SK-N-SH (cell line): Measurements from ENCODE around the gene EIF4E2. TPM values are rescaled to one million over a fixed set of nuclear protein-coding genes. Genes with fewer than 3 reads are reported as not detected.

Experiments
- CTCF ChIA-PET: fragments of 300-600, 350-600 bp; formaldehyde crosslinking; extraction: SDS; loops from one replicate; lab custom pipeline; 2021; lab: Yijun Ruan, JAX
- POLR2A ChIA-PET: fragments of 350-600 bp; sonication (Branson Sonifier 250); formaldehyde crosslinking; extraction: SDS; loops from one replicate; lab custom pipeline; 2020; ENCODE audit warnings: antibody characterized with exemption, inconsistent platforms; lab: Yijun Ruan, JAX
- DNase-seq: peaks from one replicate; pipeline ENCODE4 v3.0.0; 2012
- H2AFZ ChIP-seq: fragments of 200-600 bp; sonication (generic); 2 replicates; pipeline ENCODE4 v1.8.1; 2016; ENCODE audit warnings: antibody characterized with exemption, mild to moderate bottlenecking, low read depth
- H3F3A ChIP-seq: fragments of 200-600 bp; sonication (generic); replicated peaks from 2 replicates; pipeline ENCODE3; 2016; ENCODE audit warnings: antibody characterized with exemption, mild to moderate bottlenecking; ENCODE audit not compliant: insufficient read depth
- H3K27ac ChIP-seq, 2 experiments: fragments of 200-500 bp in 1 of 2; fragments of 200-600 bp in 1 of 2; sonication (Bioruptor generic) in 1 of 2; sonication (generic), shearing (Covaris generic) in 1 of 2; 2 replicates each; pipeline versions ENCODE4 v1.5.1 to v1.6.1; 2014 to 2016; ENCODE audit warnings: low read depth in 2 of 2, inconsistent platforms in 1 of 2, low read length in 1 of 2, mild to moderate bottlenecking in 1 of 2, mixed read lengths in 1 of 2
- H3K27me3 ChIP-seq: fragments of 200-600 bp; sonication (generic), shearing (Covaris generic); 2 replicates; pipeline ENCODE4 v1.6.1; 2016; ENCODE audit warnings: mixed run types; ENCODE audit not compliant: insufficient read depth
- H3K36me3 ChIP-seq, 2 experiments: fragments of 200-500 bp in 1 of 2; fragments of 200-600 bp in 1 of 2; sonication (Bioruptor generic) in 1 of 2; sonication (generic) in 1 of 2; replicated peaks in 1 of 2; 2 replicates each; pipeline versions ENCODE3 to v1.5.1; 2014 to 2016; ENCODE audit warnings: low read length in 1 of 2, mild to moderate bottlenecking in 1 of 2; ENCODE audit not compliant: insufficient read depth in 2 of 2, control insufficient read depth in 1 of 2
- H3K4me1 ChIP-seq, 2 experiments: fragments of 200-500 bp in 1 of 2; fragments of 200-600 bp in 1 of 2; sonication (Bioruptor generic) in 1 of 2; sonication (generic), shearing (Covaris generic) in 1 of 2; 2 replicates each; pipeline versions ENCODE4 v1.5.1 to v1.6.1; 2014 to 2016; ENCODE audit warnings: low read depth in 1 of 2, low read length in 1 of 2, mixed run types in 1 of 2; ENCODE audit not compliant: insufficient read depth in 2 of 2, control insufficient read depth in 1 of 2
- H3K4me2 ChIP-seq: fragments of 200-600 bp; sonication (generic), shearing (Covaris generic); 2 replicates; pipeline ENCODE4 v1.6.1; 2017; ENCODE audit warnings: mixed run types
- H3K4me3 ChIP-seq, 2 experiments: fragments of 200-500 bp in 1 of 2; fragments of 200-600 bp in 1 of 2; sonication (Bioruptor generic) in 1 of 2; sonication (generic), shearing (Covaris generic) in 1 of 2; 2 replicates each; pipeline versions ENCODE4 v1.5.1 to v1.8.1; 2014 to 2016; ENCODE audit warnings: low read depth in 2 of 2, inconsistent platforms in 1 of 2, low read length in 1 of 2, mild to moderate bottlenecking in 1 of 2, mixed read lengths in 1 of 2, moderate library complexity in 1 of 2
- H3K79me2 ChIP-seq: fragments of 200-600 bp; sonication (generic); 2 replicates; pipeline ENCODE4 v1.8.1; 2017; ENCODE audit warnings: mild to moderate bottlenecking; ENCODE audit not compliant: insufficient read depth
- H3K9ac ChIP-seq: fragments of 200-600 bp; sonication (generic); 2 replicates; pipeline ENCODE4 v1.6.1; 2017; ENCODE audit warnings: mixed run types
- H3K9me2 ChIP-seq: fragments of 200-600 bp; sonication (generic); 2 replicates; pipeline ENCODE4 v1.6.1; 2017; ENCODE audit warnings: mixed run types
- H3K9me3 ChIP-seq: fragments of 200-600 bp; sonication (generic); 2 replicates; pipeline ENCODE4 v1.6.1; 2017; ENCODE audit warnings: mixed run types, mild to moderate bottlenecking, moderate library complexity
- H4K20me1 ChIP-seq: fragments of 200-600 bp; sonication (generic); 2 replicates; pipeline ENCODE4 v1.6.1; 2017; ENCODE audit warnings: mild to moderate bottlenecking, mixed run types; ENCODE audit not compliant: insufficient read depth
- CHD2 ChIP-seq: fragments of 150-350 bp; IDR thresholded peaks from 2 replicates; pipeline ENCODE4 v1.6.1; 2018; ENCODE audit warnings: low read length; ENCODE audit not compliant: partially characterized antibody
- GATA2 ChIP-seq: sonication (generic); formaldehyde crosslinking; IDR thresholded peaks from 2 replicates; pipeline ENCODE4 v1.5.0; 2020; ENCODE audit warnings: mild to moderate bottlenecking, missing genetic modification reagents
- IRF3 ChIP-seq: fragments of 150-350 bp; IDR thresholded peaks from 2 replicates; pipeline ENCODE4 v1.6.1; 2016; ENCODE audit warnings: mild to moderate bottlenecking, low read depth, low read length
- JUND ChIP-seq: IDR thresholded peaks from 2 replicates; pipeline ENCODE4 v1.4.0; 2012
- MXI1 ChIP-seq: IDR thresholded peaks from 2 replicates; pipeline ENCODE4 v1.6.1; 2012; ENCODE audit warnings: mild to moderate bottlenecking, low read depth, low read length, improper control_type of control experiment
- PBX3 ChIP-seq: IDR thresholded peaks from 2 replicates; pipeline ENCODE4; 2012
- RCOR1 ChIP-seq: fragments of 150-350 bp; IDR thresholded peaks from 2 replicates; pipeline ENCODE4 v1.6.1; 2017; ENCODE audit warnings: antibody characterized with exemption, low read length
- RXRA ChIP-seq: IDR thresholded peaks from 2 replicates; pipeline ENCODE4 v1.4.0; 2012; ENCODE audit warnings: low read depth, mild to moderate bottlenecking, borderline replicate concordance
- SMC3 ChIP-seq: IDR thresholded peaks from 2 replicates; pipeline ENCODE4 v1.6.1; 2012; ENCODE audit warnings: low read depth, low read length, improper control_type of control experiment
- TEAD4 ChIP-seq: IDR thresholded peaks from 2 replicates; pipeline ENCODE4 v1.4.0; 2012; ENCODE audit warnings: mild to moderate bottlenecking, borderline replicate concordance; ENCODE audit not compliant: insufficient read depth
- USF1 ChIP-seq: IDR thresholded peaks from 2 replicates; pipeline ENCODE4 v1.4.0; 2012; ENCODE audit warnings: low read depth, borderline replicate concordance
- USF2 ChIP-seq: fragments of 150-350 bp; IDR thresholded peaks from 2 replicates; pipeline ENCODE4 v1.6.1; 2017; ENCODE audit warnings: antibody characterized with exemption, low read length, low read depth, borderline replicate concordance
- ZBTB33 ChIP-seq: IDR thresholded peaks from 2 replicates; pipeline ENCODE4 v1.4.0; 2012; ENCODE audit warnings: low read depth, borderline replicate concordance
- WGBS: methylation state at CpG from one replicate; pipeline ENCODE4 v1.1.6; 2017; ENCODE audit warnings: low lambda C conversion rate; 5-methylcytosine and 5-hydroxymethylcytosine counted together
- polyA plus RNA-seq, 3 experiments: library from polyadenylated mRNA; depleted of rRNA; stranded (reverse); fragments of >200 nt; gene quantifications; 2 replicates each; pipeline ENCODE4 v1.2.3, GENCODE V29; 2012

EIF4E2 gene
- polyA plus RNA-seq, 1 of the 3 experiments (the other 2 are of a cell fraction), result 29.1 TPM

- Histone ChIP-seq H3K9me2 (no peaks in the 10 kb centered on the region), H3K27ac (no peak overlapping the region), H3K9me3 (no peaks in the 10 kb centered on the region), H3K4me2 (no peak overlapping the region), H3K4me1 (no peaks in the 10 kb centered on the region; a peak in 2 of 4 replicates), H3K27me3 (no peaks in the 10 kb centered on the region), H3K9ac (no peak overlapping the region), H4K20me1 (no peaks in the 10 kb centered on the region), H3K4me3 (no peak overlapping the region), H3F3A (no peaks in the 10 kb centered on the region), H3K79me2 (peaks cover 35% of the 10 kb centered on the region), H2AFZ (no peak overlapping the region), H3K36me3 (peaks cover 2 to 5% of the 10 kb centered on the region in 2 experiments)
- TF ChIP-seq PBX3 (no peak), RXRA (no peak), RCOR1 (no peak), JUND (no peak), MXI1 (no peak), USF2 (no peak), SMC3 (no peak), TEAD4 (no peak), USF1 (no peak), IRF3 (no peak), GATA2 (CRISPR knock-in tag) (no peak), CHD2 (no peak), ZBTB33 (no peak)
- ChIA-PET CTCF (interaction anchor here (1.6 kb wide), 1 partner anchor 23 kb away, joined by 5 read pairs; no protein-coding TSS in a partner anchor), POLR2A (no interaction called here)
- WGBS, result 96% methylated on average over 6 of the region's 6 CpGs
- DNase-seq, result no peak
Observed at GRCh38 chr2:232544674-232545073, 5.8 kb upstream of the EIF4E2 start.
